Measurements from ENCODE around the gene CALM3.

CALM3 gene

DNA sequence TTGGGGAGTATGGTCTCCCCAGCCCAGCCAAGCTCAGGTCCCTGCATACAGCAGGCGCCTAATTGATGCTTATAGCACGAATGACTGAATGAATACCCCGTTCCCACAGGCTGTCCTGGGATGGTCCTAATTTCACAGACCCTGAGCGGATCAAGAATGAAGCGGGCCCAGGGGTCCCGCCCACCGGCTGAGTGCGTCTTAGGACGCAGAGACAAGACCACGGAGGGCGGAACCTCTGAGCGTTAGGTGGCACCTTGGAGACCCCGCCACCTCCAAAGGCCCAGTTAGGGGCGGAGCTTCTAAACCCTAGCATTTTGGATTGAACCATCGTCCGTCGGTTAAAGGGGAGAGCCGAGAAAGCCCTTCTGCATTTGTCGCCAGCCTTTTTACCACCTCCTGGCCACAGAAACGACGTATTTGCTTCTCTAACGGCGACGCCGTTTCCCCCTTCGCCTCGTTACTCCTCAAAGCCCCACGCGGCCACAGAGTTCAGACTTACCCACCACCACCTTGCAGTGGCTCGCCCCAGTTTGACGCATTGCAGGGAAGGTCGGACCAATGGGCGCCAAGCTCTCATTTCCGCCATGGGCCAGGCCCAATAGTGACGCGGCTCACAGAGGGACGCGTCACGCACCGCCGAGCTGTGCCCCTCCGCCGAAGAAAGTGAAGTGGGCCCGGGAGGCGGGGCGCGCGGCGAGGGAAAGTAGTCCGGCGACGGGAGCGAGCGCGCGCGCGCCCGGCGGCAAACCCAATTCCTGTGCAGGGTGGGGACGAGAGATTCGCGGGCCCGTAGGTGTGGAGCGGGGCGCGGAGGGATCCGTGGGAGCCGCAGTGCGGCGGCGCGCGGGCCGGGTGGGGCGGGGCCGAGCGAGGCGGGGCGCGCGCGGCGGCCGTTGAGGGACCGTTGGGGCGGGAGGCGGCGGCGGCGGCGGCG lies 479 bp upstream of the CALM3 start:
- peak; percentile 94 for DNase-seq

DNA sequence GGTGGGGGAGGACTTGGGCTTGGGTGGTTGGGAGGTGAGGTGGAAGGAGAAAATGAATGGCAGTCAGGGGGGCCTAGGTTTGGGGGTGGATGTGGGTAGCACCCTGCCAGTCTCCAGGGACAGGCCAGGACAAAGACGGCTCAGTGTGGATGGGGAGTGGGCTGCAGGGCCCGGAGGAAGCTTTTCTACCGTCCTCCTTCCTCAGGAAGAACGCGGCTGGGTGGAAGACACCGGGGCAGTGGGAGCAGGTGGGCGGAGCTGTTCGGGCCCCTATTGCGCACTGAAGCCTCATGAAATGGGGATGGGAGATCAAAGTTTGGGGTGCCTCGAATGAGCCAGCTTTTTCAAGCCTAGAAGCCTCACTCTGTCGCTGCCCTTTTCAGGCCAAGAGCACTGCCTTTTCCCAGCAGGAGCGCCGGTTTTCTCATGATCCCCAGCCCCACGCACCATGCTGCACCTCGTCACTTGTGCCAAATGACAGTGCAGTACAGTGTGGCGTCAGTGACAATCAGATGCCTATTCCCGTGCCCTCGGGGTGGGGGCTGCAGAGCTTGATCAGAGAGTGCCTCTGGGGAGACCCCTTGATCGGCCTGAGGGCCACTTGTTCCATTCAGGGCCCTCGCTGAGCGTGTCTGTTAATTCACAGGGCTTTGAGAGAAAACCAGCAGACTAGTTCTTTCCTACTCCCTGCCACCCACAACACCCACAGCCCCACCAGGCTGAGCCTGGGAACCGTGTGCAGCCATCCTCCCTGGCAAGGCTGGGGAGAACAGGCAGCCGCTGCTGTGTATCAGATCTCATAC lies 1.5 kb downstream of the CALM3 start:
- no peak for DNase-seq

DNA sequence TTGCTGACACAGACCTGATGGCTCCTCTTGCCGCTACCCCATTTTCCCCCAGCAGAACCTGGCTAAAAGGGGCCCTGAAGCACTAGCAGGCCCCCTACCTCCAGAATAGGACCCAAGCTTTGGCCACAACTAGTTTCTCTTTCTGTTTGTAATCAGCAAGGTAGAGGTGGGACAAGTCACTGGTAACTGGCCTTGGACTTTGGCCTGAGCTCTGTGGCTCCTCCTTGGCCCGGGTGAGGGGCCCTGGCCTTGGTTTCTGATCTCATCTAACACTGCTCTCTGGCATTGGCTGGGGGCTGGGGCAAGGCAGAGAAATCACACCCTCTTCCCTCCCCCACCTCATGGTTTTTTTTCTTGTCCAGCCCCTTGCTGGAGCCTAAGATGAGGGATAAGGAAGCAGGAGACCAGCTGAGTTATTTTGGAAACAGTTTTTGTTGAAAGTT lies 2.1 kb downstream of the CALM3 start:
- DNase-seq, result no peak

DNA sequence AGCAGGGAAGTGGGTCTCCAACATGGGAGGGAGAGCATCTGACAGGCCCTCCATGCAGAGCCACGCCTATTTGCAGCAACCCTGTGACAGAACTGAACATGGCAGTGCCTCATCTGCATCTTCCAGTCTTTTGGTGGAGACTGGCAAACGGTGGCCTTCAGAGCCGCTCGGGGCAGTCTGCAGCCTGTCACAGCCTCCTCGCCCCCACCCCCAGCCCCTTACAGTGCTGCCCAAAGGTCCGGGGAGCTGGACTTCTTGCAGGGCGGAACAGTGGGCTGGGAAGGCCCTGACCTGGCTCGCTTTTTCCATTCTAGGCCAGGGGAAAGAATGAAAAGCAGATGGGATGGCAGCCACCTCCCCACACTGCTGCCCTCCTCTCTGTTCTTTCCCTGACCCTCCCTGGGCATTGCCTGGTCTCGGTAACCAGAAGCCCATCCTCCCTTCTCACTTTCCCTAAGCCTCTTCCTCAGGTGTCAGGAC lies 2.7 kb downstream of the CALM3 start:
- DNase-seq, result no peak

DNA sequence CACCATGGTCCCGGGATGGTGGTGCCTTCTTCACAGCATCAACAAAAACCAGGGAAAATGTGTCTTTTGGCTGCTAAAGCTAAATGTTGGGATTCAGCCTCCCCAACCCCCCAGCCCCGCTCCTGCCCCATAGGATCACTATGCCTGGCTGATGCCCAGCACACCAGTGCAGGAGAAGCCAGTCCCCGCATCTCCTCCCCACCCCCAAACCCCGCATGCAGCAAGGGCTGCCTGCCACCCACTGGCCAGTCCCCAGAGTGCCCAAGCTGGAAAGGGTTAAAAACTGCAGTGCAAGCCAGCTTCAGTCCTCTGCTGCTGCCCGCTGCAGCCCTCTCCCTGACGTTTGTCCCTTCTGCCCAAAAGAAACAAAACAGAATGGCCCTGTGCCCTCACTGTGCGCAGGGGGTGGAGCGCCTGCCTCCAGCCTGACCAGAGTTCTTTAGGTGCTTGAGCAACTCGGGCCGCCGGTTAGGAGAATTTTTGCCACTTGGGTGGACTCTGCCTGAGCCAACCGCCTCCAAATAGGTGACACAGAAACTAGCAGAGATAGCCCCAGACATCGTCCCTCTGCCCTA lies 3.7 kb downstream of the CALM3 start:
- no peak for DNase-seq

DNA sequence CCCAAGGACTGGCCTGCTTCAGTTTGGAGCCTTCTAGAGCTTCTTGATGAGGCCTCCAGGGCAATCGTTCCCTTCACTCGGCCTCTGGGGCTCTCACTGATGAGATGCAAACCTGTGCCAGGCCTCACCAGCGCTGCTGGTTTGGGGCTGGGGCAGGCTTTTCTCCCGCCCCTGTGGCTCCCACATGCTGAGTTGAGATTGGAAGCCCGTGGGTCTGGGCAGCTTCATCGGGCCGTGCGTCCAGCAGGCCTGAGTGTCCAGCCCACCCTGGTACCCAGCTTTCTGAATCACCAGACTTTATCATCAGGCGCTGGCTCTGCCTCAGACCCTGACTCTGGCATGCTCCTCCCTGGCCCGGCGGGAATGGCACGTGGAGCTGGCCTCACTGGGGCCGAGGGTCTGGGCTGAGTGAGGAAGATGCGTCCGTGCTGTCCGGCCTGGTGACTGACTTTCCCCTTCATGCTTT lies 4.3 kb downstream of the CALM3 start:
- no peak for DNase-seq

DNA sequence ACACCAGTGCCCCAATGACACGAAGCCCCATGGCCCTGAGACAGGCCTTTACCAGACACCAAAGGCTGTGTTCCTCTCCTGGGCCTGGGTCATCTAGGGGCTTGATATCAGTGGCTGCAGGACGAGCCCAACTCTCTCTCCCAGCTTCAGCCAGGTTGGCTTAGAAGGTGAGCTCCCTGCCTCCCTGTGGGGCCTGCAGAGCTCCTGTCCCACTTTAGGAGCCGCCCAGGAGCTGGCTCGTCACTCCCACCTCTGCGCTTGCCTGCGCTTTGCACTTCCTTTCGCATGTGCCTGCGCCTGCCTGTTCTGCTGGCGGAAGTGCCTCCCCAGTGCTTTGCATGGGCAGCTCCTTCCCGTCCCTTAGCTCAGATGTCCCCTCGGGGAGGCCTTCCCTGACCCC lies 4.9 kb downstream of the CALM3 start:
- no peak for DNase-seq

DNA sequence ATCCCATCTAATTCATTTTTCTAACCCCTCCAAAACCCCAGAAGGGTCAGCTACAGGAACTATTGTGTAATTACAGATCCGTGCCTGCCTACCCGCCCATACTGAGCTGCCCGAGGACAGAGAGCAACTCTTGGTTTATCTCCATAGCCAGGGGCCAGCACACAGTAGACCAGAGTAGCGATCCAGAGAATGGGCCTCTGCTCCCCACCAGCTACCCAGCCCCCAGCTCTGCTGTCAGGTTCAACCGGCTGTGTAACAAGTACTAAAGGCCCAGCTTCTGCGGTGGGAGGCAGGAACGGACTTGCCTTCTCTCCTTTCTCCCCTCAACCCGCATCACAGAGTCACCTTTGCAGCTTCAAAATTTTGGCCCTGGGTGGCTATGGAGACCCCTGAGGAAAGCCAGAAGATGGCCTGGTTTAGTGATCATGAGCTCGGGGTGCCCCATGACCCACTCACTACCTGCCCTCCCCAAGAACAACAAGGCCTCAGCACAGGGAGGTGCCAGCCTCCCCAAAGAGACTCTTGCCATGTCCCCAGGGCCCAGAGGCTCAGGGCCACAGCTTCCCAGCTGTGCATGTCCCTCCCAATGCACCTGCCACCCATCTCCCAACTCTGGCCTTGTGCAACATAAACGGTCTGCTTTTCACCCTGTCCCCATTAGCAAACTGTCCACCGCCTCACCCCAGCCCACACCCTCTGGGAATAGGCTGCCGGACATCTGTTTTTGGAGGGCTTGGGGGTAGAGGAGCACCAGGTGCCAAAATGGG lies 5.7 kb downstream of the CALM3 start:
- no peak for DNase-seq

DNA sequence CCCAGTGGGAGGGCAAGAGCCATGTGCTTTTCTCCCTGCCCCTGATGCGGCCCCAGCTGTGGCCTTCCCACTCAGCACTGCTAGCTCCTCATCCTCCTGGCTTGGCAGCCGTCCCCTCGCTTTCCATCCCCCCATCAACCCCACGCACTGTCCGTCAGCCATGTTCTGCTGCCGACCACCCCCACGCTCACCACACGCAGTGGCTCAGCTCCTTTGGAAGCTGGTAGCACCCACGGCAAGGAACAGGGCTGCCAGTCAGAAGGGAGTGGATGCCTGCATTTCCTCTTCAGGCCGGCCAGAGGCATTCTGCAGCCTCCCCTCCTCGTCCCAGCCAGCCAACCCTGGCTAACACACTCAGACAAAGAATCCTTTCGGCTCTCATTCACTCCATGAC lies 6.3 kb downstream of the CALM3 start:
- peak; percentile 14 for DNase-seq

DNA sequence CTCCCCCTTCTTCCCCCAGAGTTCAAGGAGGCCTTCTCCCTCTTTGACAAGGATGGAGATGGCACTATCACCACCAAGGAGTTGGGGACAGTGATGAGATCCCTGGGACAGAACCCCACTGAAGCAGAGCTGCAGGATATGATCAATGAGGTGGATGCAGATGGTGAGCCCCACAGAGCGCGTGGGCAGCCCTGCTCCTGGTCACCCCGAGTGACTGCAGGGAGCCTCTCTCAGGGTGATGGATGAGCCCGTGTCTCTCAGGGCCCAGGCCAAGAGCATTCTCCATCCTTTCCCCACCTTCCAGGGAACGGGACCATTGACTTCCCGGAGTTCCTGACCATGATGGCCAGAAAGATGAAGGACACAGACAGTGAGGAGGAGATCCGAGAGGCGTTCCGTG lies 7.0 kb downstream of the CALM3 start:
- DNase-seq, result no peak

DNA sequence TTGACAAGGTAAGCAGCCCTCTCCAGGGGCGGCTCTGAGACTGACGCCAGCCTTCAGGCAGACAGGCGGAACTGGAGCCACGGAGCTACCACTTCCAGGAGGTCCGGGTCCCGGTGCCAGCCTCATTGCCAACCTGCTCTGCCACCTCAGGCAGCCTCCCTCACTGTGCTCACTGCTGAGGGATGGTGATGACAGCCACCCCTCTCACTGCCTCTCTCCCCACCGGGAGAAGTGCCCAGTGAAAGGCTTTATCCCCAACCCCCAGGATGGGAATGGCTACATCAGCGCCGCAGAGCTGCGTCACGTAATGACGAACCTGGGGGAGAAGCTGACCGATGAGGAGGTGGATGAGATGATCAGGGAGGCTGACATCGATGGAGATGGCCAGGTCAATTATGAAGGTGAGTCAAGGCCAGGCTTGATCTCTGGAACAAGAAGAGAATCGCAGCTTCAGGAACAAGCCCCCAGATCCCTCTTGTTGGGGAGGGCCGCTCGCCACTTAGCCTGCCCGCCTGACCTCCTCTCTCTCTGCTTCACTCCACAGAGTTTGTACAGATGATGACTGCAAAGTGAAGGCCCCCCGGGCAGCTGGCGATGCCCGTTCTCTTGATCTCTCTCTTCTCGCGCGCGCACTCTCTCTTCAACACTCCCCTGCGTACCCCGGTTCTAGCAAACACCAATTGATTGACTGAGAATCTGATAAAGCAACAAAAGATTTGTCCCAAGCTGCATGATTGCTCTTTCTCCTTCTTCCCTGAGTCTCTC lies 7.6 kb downstream of the CALM3 start:
- no peak for DNase-seq

DNA sequence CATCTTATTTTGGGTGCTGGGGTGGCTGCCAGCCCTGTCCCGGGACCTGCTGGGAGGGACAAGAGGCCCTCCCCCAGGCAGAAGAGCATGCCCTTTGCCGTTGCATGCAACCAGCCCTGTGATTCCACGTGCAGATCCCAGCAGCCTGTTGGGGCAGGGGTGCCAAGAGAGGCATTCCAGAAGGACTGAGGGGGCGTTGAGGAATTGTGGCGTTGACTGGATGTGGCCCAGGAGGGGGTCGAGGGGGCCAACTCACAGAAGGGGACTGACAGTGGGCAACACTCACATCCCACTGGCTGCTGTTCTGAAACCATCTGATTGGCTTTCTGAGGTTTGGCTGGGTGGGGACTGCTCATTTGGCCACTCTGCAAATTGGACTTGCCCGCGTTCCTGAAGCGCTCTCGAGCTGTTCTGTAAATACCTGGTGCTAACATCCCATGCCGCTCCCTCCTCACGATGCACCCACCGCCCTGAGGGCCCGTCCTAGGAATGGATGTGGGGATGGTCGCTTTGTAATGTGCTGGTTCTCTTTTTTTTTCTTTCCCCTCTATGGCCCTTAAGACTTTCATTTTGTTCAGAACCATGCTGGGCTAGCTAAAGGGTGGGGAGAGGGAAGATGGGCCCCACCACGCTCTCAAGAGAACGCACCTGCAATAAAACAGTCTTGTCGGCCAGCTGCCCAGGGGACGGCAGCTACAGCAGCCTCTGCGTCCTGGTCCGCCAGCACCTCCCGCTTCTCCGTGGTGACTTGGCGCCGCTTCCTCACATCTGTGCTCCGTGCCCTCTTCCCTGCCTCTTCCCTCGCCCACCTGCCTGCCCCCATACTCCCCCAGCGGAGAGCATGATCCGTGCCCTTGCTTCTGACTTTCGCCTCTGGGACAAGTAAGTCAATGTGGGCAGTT lies 8.6 kb downstream of the CALM3 start:
- no peak for DNase-seq

DNA sequence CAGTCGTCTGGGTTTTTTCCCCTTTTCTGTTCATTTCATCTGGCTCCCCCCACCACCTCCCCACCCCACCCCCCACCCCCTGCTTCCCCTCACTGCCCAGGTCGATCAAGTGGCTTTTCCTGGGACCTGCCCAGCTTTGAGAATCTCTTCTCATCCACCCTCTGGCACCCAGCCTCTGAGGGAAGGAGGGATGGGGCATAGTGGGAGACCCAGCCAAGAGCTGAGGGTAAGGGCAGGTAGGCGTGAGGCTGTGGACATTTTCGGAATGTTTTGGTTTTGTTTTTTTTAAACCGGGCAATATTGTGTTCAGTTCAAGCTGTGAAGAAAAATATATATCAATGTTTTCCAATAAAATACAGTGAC lies 9.3 kb downstream of the CALM3 start:
- no peak for DNase-seq

DNA sequence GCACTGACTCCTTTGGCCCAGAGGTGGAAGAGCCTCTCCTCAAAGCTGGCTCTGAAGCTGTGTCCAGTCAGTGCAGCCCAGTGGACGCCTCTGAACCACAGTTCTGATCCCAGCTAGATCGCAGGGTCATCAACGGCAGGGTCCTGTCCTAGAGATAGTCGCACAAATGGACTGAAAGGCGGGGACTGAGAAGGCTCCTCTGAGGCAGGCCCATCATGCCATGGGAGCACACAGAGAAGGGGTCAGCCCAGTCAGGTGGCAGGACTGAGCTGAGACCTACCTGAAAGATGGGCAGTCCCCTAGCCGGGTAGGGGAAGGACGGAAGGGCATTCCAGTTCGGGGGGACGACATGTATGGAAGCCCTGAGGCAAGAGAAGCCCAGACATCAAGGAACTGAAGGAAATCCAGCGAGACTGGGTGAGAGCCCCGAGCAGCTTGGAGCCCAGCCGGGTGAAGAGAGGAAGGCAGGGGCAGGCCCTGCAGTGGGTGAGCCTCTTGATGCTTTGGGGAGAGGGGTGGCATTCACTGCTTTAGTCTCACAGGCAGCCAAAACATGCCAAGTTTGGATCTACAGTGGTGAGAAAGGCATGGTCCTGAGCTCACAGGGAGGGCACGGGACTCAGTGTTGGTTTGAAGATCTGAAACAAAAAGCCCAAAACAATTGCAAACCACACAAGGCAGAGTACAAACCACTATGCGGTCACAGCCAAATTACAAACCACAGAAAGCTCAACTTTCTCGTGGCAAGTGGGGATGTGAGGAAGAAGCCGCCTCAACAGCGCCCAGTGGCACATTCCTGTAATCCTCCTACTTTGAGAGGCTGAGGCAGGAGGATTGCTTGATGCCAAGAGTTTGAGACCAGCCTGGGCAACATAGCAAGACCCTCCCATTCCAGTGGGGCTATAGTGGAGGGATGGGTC lies 10.0 kb downstream of the CALM3 start:
- DNase-seq, result no peak

DNA sequence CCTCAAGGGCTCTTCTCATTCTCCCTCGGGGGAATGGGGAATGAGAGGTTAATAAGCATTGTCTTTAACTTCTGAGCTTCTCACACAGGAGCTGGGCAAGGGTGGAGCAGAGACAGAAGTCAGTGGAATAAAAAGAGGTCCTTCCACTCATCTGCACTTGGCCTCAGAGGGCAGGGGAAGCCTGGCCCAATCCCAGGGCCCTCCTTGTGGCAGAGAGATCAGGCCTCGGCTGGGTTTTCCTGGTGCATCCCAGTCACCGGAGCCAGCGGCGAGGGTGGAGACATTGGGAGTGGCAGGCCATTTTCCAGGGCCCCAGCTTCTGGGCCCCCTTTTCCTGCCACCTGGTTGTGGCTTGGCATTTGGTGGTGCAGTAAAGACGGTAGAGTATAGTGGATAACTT lies 10.6 kb downstream of the CALM3 start:
- no peak for DNase-seq

DNA sequence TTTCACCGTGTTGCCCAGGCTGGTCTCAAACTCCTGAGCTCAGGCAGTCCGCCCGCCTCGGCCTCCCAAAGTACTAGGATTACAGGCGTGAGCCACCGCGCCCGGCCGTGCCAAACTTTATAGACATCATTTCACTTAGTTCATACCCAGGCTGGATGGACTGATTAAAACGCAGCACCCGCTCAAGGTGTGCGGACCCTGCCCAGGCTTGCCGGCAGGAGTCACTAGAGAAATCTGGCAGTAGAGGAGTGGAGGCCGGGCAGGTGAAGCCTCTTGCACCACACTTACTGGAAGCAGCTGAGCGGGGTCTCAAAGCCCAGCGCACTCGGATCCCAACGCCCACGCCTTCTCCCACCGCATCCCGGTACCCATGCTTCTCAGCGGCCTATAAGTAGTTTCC lies 12.4 kb downstream of the CALM3 start:
- DNase-seq, result no peak

DNA sequence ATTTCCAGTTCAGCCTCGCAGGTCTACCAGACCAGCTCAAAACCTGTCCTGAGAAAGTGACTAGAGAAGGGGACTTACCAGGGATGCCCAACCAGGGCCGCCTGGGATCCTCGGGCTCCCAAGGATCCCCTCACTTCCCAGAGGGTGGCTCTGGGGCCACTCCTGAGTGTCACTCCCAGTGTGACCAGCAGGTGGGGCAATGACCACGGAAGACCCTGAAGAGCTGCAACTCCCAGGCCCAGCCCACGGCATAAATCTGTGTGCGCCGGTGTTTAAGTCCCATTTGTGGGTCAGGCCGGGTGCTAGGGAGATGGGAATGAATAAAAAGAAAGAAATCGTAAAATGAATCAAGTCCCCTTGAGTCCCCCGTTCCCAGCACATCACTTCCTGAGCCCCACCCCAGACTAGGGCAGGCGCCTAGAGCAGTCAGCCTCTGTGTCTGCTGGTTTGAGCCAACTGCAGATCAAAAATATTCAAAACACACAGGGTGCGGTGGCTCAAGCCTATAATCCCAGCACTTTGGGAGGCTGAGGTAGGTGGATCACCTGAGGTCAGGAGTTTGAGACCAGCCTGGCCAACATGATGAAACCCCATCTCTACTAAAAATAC lies 13.1 kb downstream of the CALM3 start:
- DNase-seq, result peak; percentile 40

DNA sequence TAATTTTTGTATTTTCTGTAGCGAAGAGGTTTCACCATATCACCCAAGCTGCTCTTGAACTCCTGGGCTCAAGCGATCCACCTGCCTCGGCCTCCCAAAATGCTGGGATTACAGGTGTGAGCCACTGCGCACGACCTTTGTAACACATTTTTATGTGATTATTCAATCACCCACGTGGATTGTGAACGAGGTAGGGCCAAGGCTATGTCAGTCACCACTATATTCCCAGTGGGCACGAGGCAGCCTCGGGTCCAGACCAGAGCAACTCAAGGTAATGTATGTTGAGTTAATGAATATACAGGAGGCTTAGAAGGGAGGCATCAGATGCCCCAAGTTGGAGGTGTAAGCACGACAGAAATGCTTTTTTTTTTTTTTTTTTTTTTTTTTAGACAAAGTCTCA lies 14.8 kb downstream of the CALM3 start:
- DNase-seq, result no peak

DNA sequence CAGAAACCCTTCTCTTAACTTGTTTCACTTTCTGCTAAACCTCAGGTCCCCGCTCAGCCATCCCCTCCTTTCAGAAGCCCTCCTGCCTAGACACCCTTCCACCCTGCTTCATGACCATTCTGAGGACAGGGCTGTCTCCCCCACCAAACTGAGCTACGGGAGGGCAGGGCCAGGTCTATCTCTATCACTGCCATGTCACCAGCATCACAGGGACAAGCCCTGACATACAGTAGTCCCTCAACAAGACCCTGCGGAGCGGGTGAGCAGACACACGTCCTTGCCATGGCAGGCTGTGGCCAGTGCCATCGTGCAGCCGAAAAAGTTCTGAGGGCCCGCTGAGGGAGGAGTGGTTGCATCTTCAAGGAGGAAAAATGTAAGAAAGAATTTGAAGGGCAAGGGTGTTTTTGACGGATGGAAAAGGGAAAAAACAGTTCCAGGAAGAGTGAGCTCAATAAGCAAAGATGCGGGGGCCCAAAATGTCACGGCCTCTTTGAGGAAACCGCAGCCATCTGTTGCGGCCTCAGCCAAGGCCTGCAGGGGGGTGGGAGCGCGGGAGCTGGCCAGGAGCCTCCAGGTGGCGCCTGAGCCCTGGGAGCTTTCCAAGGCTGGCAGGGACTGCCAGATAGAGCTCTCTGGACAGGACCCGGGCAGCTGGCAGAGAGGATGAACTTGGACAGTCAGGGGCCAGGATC lies 15.6 kb downstream of the CALM3 start:
- peak; percentile 31 for DNase-seq
